NCI-H2107 treated with DMSO at 0.1 percent for 48 hours (cell line): ENCODE results near the gene PDLIM7.

Source experiments
- DNase-seq: peaks from one replicate; lab custom pipeline; 2025; ENCODE audit not compliant: unreplicated experiment; lab: John Stamatoyannopoulos, UW

The PDLIM7 gene

DNA sequence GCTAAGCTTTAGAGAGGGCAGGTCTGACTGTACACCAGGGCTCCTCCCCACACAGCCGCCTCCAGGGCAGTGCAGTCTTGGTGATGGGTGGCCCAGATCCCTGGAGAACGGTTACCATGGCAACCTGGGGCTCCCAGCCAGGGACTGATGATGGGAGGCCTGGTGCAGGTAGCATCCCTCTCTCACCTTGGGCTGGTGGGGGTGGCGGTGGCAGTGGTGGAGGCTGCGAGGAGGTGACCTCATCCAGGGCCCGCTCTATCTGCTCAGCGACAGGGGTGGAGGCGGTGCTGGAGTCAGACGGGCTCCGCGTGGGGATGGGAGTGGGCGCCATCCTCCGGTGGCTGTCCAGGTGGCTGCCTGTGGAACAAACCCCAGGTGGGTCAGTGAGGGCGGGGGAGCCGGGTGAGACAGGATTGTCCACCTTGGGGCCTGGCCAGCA lies 38.5 kb downstream of the PDLIM7 start:
- no peak for DNase-seq

DNA sequence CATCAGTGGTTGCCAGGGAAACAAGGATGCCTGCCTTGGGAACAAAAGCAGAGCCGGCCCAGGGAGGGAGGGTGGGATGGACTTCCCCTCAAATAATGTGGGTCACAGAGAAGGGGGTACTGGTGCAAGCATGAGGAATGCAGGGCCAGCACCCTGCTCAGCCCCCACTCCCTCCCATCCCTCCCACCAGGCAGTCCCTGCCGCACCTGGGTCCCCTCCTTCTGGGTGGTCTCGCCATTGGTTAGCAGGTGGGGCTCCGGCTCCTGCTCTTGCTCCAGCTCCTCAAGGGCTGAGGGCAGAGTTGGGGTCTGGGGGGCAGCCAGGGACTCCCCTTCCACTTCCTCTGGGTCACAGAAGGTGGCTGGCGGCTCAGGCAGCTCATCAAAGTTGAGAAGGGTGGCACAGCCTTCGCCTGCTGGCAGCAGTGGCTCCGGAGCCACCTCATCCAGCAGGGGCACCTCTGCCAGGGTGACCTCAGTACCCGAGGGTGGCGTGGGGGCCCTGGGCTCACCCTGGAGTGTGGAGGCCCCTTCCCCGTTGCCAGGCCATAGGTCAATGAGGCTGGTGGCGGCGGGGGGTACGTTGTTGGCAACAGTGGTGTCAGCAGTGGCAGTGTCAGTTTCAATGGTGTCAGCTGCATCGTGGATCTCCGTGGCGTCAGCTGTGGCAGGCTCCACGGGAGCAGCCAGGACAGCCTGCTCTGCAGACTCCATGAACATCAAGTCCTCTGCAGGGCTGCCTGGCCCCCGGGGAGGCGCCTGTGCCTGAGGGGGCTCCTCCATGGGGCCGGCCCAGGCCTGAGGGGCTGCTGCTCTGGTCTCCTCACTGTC lies 39.3 kb downstream of the PDLIM7 start:
- DNase-seq, result no peak

DNA sequence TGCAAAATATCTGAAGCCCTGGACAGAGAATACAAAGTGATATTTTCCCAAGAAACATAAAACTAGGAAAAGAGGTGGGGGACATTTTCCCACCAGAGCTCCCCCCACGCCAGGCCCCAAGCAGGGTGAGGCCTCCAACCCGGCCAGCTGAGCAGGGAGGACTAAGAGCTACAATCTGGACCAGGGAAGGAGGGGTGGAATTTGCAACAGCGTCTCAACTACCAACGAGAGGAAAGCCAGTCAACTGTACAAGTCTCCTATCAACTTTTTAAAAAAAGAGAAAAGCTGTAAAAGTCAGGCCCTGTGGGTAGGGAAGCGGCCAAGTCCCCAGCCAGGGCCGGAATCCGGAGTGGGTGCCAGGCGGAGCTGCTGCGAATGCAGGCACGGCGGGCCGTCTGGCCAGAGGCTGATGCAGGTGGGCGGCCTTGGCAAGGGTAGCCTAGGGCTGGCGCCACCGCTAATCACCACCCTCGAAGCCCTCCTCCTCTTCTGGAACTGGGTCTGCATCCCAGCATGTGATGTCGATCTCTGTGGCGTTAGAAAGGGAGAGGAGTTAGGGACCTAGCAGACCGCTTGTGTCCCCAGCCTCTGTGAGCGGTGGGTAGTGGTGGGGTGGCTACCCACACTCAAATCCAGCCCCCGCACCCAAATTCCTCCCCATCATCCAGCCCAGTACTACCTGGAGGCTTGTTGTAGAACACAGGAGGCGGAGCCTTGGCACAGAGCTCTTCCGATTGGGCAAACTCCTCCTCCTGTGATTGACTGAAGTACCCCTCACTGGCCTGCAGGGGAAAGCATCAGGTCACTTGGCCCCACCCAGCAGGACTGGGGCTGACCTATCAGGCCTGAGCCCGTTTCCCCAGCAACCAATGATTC lies 40.2 kb downstream of the PDLIM7 start:
- DNase-seq, result peak; percentile 21

DNA sequence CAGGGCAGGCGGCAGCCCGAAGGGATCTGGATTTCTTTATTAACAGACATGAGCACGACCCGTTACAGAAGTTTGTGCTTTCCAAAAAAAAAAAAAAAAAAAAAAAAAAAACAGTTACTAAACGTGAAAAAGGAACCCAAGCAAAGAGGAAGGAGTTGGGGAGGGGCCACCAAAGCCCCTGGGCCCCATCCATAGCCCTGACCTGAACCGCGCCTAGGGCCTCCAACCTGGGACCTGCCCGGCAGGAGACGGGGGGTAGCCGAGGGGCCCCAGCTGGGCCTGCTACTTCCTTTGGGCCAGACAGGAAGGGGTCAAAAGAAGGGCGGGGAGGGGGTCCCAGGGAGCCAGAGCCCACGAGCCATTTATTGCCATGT lies 40.8 kb downstream of the PDLIM7 start:
- no peak for DNase-seq

DNA sequence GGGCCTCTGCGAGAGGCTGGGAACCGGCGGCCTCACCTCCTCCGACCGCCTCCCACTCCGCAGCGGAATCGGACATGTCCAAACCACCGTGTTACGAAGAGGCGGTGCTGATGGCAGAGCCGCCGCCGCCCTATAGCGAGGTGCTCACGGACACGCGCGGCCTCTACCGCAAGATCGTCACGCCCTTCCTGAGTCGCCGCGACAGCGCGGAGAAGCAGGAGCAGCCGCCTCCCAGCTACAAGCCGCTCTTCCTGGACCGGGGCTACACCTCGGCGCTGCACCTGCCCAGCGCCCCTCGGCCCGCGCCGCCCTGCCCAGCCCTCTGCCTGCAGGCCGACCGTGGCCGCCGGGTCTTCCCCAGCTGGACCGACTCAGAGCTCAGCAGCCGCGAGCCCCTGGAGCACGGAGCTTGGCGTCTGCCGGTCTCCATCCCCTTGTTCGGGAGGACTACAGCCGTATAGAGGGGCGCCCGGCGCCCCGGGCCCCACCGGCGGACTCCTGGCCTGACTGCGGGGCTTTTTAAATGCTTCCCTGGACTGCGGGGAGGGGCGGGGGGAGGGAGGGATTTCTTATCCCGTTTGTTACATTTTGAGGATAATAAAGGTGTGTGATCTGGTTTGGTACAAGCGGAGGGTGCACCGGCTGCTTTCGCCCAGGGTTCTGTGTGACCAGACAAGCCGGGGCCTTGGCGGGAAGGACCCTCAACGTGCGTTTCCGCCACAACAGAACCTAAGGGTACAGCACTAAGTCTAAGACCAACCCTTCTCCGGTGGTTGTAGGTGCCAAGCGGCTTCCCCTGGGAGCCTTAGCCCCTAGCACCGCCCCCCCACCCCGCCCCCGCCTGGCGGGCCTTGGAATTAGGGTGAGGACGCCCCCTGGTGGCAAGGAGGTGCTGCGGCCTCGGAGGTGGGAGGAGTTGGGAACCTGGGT lies 41.5 kb downstream of the PDLIM7 start:
- peak; percentile 63 for DNase-seq

DNA sequence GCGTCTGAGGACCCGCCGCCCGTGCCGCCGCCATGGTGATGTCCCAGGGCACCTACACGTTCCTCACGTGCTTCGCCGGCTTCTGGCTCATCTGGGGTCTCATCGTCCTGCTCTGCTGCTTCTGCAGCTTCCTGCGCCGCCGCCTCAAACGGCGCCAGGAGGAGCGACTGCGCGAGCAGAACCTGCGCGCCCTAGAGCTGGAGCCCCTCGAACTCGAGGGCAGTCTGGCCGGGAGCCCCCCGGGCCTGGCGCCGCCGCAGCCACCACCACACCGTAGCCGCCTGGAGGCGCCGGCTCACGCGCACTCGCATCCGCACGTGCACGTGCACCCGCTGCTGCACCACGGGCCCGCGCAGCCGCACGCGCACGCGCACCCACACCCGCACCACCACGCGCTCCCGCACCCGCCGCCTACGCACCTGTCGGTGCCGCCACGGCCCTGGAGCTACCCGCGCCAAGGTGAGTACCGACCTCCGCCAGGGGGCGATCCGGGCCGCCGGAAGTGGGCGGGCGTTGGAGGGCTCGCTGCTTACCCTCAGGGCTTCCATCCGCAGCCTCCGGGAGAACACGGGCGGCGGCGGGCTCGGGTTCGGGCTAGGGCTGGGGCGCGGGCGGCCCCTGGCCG lies 42.3 kb downstream of the PDLIM7 start:
- DNase-seq, result peak; percentile 25

DNA sequence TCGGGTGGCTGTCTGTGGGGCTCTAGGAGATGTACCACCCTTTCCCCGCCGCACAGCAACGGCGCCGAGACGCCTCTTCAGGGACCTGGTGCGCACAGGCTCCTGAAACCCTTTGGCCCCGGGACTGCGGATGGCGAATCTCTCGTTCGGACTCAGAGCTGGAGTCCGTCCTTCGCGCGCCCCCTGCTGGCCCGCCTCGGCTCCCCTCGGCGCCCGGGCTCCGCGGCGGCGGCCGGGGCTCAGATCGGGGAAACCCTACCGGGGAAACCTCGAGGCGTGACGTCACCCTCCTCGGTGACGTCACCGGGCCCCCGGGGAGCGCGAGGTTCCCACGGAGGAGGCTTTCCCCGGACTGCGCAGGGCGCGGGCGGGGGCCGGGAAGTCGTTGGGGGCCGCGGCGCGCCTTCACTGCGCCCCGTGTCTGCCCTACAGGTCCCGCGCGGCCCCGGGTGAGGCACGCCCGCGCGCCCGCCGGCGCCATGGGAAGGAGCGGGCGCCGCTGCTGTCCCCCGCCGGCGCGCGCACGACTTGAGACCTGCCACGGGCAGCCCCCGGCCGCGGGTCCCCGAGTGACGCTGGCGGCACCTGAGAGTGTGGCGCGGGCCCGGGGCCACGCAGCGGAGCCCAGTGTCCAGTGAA lies 42.9 kb downstream of the PDLIM7 start:
- peak; percentile 43 for DNase-seq

DNA sequence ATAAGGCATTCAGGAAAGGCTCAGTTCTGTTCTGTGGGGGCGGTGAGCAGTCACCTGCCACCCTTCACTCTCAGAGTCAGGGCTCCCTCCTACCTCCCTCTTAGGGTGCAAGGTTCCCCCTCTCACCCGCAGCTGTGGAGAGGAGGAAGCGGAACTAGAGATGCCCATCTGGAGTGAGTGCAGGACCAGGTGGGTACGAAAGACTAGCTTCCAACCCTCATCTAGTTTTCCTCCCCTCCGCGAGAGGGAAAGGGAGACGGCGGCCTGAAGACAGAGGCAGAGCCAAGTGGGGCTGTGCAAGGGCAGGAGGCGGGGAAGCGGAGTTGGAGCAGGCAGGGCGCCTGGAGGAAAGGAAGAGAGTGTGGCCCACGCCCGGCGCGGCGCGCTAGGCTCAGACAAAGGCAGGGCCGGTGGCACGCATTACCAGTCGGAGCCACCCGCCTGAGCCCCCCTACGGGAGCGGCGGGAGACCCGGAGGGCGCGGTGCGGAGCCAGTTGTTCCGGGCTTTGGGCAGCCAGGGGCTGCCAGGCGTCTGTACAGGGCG lies 43.5 kb downstream of the PDLIM7 start:
- no peak for DNase-seq

DNA sequence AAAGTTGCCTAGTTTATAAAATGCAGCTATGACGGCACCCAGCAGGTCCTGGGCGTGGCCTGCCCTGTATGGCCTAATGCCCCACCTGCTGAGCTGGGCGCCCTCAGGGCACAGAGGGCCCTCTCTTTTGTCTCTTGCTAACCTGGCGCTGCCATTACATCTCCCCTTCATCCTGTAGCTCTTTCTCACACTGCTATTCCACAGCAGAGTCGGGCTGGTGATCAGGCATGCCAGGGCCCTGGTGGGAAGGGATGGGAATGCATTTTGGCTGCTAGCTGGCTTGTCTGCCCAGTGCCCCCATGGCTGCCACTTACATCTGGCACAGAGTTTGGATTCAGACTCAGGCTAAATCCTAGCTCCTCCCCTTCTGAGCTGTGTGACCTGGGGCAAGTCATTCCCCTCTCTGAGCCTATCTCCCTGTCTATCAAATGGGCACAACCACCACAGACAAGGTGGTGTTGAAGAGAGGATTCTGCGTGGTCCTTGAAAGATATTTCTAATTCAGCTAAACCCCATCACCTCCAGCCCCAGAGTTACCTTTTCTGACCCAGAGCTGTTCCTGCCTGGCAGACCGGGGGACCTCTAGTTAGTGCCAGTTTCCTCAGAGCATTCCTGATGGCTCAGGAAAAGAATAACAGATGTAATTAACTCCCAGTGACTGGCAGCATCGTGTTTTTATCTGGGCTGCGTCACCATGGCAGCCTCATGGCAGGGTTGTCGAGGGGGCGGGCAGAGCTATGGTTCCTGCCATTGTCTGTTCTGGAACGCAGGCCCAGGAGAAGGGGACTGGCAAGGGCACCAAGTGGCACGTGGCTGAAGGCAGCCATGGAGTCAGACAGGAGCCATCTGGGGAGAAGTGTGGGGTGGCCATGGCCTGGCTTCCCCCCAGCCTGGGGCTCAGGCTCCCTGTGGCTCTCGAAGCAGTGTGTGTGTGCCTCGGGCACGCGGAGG lies 44.4 kb downstream of the PDLIM7 start:
- DNase-seq, result no peak

DNA sequence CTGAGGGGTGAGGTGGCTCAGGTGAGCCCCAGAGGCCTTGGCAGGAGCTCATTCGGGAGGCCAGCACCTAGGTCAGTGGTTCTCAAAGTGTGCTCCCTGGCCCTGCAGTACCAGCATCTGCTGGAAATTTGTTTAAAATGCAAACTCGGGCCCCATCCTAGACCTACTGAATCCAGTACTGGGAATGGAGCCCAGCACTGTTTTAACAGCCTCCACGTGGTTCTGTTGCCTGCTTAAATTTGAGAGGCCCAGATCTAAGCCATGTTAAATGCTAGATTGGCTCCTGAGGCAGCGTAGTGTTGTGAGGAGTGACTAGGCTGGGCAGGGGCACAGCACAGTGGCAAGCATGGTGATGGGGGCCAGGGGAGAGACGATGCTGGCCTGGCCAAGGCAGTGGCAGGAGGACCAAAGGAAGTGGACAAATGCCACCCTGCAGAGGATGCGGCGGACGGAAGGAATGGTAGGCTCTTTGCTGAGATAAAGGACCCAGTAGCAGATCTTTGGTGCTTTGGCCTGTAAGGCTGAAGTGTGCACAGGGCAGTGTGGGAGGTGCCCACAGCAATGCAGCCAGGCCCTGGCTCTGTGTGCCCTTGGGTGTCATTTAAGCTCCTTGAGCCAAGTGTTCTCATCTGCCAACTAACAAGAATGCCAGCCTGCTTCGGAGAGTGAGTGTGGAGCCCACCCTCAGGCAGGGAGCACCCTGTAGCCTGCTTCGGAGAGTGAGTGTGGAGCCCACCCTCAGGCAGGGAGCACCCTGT lies 46.6 kb downstream of the PDLIM7 start:
- no peak for DNase-seq

DNA sequence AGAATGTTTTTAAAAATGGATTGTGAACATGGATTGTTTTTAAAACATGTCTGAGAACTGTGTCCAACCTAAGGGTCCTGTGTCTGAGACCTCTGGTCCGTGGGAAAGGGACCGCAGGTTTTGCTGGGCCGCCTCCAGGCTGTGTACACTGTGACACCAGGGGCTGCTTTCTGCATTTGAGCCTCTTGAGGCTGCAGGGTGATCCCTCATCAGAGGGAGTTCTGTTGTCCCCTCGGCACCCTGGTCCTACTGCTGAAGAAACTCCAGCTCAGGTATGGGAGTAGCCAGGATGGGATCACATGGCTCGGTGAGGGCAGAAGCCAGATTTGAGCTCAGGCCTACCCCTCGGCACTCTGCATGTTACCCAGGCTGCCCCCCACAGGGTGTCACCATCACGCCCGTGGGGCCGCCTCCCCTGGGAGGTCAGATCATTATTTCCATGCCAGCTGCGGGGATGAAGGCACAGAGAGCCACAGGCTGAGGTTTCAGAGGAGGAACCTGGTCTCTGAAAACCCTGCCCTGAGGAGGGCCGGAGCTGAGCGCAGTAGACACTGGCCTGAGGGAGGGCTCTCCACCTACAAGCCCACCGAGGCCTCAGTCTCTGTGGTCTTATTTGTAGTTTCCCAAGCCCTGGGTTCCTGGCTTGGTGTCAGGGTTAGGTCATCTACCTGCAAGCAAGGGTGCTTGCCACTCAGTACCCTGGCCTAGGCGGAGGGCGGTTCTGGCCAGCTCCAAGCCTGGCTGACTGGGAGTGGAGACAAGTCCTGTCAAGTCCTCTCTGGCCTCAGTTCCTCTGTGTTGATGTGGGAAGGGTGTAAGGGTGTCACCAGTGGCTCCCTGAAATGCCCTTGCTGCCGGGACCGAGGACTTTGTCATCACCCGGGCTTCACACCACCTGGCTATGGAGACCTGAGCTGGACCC lies 48.0 kb downstream of the PDLIM7 start:
- no peak for DNase-seq

DNA sequence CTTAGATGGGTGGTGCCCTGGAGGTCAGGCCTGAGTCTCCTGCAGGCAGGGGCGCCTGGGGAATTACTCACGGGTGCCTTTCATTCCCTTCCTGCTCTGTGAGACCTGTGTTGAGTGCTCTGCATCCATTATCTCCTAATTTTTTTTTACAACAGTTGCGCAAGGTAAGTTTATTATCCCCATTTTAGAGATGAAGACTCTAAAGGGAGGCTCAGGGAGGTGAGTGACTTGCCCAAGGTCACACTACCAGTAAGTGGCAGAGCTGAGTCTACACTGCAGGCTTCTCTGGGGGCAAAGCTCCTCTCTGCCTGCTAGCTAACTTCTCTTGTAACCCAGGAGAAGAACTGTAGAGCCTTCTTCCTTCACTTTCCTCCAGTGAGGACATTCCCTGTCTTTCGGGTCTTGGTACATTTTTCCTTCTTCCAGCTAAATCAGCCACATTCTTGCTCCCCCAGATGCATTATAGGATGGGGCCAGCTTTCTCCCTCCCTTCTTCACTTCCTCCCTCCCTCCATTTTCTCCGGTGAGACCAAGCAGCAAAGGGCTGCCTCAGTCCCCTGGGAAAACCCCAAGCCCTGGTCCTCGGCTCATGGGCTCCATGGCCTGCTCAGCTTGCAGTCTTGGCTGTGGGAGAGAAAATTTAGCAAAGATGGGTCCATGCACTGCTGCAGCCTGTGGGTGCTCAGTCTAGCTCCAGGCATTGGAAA lies 49.0 kb downstream of the PDLIM7 start:
- DNase-seq, result no peak

DNA sequence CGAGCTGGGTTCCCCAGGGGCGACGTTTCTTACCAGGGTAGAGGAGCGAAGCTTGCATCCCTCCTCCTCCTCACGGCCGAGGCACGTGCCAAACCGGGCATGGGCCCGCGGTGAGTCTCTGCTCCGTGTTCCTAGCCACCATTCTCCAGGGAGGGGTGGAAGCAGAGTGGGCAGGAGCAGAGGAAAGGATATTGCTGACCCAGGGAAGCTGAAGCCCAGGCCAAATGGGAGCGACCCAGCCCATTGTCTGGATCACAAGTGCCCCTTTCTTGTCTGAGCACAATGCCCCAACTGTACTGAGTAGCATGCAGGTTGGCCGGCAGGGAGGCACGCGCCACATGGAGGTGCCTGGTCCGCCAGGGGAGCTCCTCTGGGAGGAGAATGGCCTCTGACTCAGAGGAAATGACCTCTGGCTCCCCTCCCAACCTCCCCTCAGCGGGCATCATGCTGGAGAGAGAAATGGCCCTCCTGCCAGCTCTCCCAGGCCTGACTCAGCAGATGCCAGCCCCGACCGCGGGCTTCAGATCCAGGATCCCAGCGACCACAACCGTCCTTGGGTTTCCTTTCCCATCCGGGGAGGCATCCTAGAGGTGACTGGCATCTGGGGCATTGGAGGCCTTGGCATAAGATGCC lies 49.7 kb downstream of the PDLIM7 start:
- no peak for DNase-seq

DNA sequence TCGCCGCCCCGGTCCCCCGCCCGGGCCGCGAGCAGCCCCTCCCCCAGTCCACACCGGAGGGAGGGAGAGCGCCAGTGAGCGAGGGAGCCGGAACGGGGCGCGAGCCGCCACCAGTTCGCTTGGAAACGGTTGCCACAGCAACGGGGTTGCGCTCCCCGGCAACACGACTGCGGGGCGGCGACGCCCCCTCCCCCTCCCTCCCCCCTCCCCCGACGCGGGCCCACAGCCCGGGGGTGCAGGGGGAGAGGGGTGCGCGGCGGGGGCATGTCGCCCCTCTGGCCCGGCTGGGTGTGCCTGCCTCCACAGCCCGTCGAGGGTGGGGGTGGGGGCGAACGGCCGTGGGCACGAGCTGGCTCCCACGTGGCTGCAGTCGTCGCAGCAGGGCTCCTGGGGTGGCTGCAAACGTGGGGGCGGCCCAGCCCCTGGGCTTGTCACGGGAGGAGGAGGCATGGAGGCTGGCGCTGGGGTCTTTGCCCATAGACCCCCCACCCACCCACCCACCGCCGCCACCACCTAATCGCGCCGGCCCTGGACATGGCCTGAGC lies 50.3 kb downstream of the PDLIM7 start:
- no peak for DNase-seq

DNA sequence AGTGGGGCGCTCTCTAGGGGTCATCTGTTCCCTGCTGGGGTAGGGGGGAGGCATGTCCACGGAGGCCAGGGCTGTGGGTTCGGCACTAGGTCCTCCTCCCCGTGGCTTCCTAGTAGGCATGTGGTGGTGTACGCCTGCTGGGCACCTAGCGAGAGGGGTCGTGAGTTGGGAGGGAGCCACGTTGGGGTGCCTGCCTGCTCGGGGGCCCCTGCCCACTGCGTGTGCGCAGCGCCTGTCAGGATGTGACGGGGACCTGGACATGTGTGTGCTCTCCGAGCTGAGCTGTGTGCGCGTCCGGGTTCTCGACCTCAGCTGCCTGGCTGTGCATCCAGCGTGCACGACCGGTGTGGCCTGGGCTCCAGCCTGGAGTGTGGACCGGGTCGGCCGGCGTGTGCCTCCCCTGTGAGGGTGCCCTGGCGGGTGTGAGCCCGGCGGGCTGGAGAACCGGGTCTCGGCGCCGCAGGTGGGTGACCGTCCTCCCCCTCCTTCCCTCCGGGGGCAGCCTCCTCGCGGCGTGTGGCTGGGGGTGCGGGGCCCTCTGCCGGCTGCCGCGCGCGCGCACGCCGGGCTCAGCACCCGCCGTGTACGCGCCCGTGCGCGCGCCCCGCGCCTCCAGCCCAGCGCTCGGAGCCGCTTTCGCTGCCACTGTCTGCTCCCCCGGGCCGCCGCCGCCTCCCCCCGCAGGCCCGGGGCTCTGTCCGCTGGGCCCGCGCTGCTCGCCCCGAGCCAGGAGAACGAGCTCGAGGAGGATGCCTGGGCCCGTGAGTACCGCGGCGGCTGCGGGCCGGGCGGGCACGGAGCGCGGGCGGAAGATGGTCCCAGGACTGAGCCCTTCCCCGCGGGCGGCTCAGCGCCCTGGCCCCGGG lies 51.0 kb downstream of the PDLIM7 start, which contains the start of gene PRR7:
Gene PRR7, plus strand, starts transcription at position 615 of the 866 bp plus-strand sequence. CDS start 8,254 bp downstream, outside the sequence.
- DNase-seq, result no peak
